ENCODE data around the gene SYT13. TPM values are rescaled to one million over a fixed set of nuclear protein-coding genes. Genes with fewer than 3 reads are reported as not detected.

Gene SYT13
- total RNA-seq, 1 donor from 2014 or later, result 0.50 TPM

DNA sequence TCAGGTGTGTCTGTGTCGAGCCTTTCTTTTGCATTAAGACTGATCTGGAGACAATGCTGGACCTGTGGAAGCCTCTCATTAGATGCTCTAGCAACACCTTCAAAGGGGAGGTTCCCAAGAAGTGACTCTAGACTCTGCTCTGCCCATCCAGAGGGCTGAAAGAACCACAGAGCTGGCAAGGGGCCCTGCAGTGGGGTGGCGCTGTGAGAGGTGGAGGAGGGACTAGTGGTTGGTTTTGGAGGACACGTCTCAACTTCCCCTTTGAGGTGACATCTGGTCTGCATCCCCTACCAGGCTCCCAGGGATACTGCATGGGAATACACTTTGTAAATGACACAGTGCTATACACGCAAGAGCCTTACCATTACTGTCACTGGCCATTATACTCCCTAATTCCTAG is 34.2 kb upstream of the SYT13 start:
- peaks cover 3% of the 10 kb centered on the region for H3K9me3 Mint-ChIP-seq (ENCODE audit: unreplicated experiment)
- H3K27ac Mint-ChIP-seq (ENCODE audit: unreplicated experiment), result no peak overlapping the region
- peaks cover 51% of the 10 kb centered on the region for H3K27me3 Mint-ChIP-seq (ENCODE audit: low read depth, unreplicated experiment)
- no peaks in the 10 kb centered on the region for H4K20me1 ChIP-seq (ENCODE audit: insufficient read depth, low read length)
- no peaks in the 10 kb centered on the region for H3K36me3 ChIP-seq (ENCODE audit: insufficient read depth, low read length)
- no peak for DNase-seq (ENCODE audit: low read depth)
- no peaks in the 10 kb centered on the region for H3K4me1 ChIP-seq (ENCODE audit: insufficient read depth, low read length)
- H2AFZ ChIP-seq (ENCODE audit: low read depth, low read length), result no peak overlapping the region
- no peak overlapping the region for H3K27ac ChIP-seq (ENCODE audit: low read depth, low read length)
- H3K4me2 ChIP-seq (ENCODE audit: low read length), result no peak overlapping the region
- H3K79me2 ChIP-seq (ENCODE audit: insufficient read depth, low read length), result no peaks in the 10 kb centered on the region
- no peaks in the 10 kb centered on the region for H3K9me3 ChIP-seq (ENCODE audit: insufficient read depth, low read depth, low read length)
- no peak overlapping the region for H3K4me3 ChIP-seq (ENCODE audit: insufficient read depth, low read depth, low read length)
- no peaks in the 10 kb centered on the region for H3K4me1 Mint-ChIP-seq (ENCODE audit: low read depth, unreplicated experiment)
- TF ChIP-seq EZH2 (IDR thresholded peaks at IDR 0.05; ENCODE audit: insufficient read depth, low read length), result no peak
- TF ChIP-seq, protein P1, sequence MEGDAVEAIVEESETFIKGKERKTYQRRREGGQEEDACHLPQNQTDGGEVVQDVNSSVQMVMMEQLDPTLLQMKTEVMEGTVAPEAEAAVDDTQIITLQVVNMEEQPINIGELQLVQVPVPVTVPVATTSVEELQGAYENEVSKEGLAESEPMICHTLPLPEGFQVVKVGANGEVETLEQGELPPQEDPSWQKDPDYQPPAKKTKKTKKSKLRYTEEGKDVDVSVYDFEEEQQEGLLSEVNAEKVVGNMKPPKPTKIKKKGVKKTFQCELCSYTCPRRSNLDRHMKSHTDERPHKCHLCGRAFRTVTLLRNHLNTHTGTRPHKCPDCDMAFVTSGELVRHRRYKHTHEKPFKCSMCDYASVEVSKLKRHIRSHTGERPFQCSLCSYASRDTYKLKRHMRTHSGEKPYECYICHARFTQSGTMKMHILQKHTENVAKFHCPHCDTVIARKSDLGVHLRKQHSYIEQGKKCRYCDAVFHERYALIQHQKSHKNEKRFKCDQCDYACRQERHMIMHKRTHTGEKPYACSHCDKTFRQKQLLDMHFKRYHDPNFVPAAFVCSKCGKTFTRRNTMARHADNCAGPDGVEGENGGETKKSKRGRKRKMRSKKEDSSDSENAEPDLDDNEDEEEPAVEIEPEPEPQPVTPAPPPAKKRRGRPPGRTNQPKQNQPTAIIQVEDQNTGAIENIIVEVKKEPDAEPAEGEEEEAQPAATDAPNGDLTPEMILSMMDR (IDR thresholded peaks at IDR 0.05; ENCODE audit: insufficient read depth, low read depth, low read length), result no peak
- no peaks in the 10 kb centered on the region for H3K36me3 Mint-ChIP-seq (ENCODE audit: low read depth, unreplicated experiment)
- no peak for FAIRE-seq
- H3K9ac ChIP-seq (ENCODE audit: low read length), result no peak overlapping the region
- H3K4me3 Mint-ChIP-seq (ENCODE audit: unreplicated experiment), result no peak overlapping the region
- H3K27me3 ChIP-seq (ENCODE audit: insufficient read depth, low read length), result peaks cover 5% of the 10 kb centered on the region

DNA sequence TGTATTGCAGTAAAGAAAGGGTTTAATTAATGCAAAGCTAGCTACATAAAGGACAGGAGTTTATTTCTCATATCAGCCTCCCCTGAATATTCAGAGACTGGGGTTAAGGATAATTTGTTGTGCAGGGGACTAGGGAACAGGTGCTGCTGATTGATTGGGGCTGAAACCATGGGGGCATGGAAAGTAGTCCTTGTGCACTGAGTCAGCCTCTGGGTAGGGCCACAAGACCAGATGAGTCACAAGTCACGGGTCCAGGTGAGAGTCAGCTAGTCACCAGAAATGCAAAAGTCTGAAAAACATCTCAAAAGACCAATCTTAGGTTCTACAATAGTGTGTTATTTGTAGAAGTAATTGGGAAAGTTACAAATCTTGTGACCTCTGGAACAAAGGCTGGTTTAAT is 32.9 kb upstream of the SYT13 start:
- Histone ChIP-seq H3K27me3 (ENCODE audit: insufficient read depth, low read length) (peaks cover 15% of the 10 kb centered on the region), H3K9ac (ENCODE audit: low read length) (no peak overlapping the region), H3K79me2 (ENCODE audit: insufficient read depth, low read length) (no peaks in the 10 kb centered on the region), H3K27ac (ENCODE audit: low read depth, low read length) (no peak overlapping the region), H3K4me2 (ENCODE audit: low read length) (no peak overlapping the region), H3K4me1 (ENCODE audit: insufficient read depth, low read length) (no peaks in the 10 kb centered on the region), H2AFZ (ENCODE audit: low read depth, low read length) (no peak overlapping the region), H3K36me3 (ENCODE audit: insufficient read depth, low read length) (no peaks in the 10 kb centered on the region), H4K20me1 (ENCODE audit: insufficient read depth, low read length) (no peaks in the 10 kb centered on the region), H3K4me3 (ENCODE audit: insufficient read depth, low read depth, low read length) (no peak overlapping the region), H3K9me3 (ENCODE audit: insufficient read depth, low read depth, low read length) (no peaks in the 10 kb centered on the region)
- DNase-seq (ENCODE audit: low read depth) (no peak), FAIRE-seq (no peak)
- H3K36me3 Mint-ChIP-seq (ENCODE audit: low read depth, unreplicated experiment), result no peaks in the 10 kb centered on the region
- H3K27ac Mint-ChIP-seq (ENCODE audit: unreplicated experiment), result no peak overlapping the region
- no peak overlapping the region for H3K4me3 Mint-ChIP-seq (ENCODE audit: unreplicated experiment)
- H3K27me3 Mint-ChIP-seq (ENCODE audit: low read depth, unreplicated experiment), result peaks cover 54% of the 10 kb centered on the region
- no peaks in the 10 kb centered on the region for H3K4me1 Mint-ChIP-seq (ENCODE audit: low read depth, unreplicated experiment)
- TF ChIP-seq, protein P1 (IDR thresholded peaks at IDR 0.05; ENCODE audit: insufficient read depth, low read depth, low read length), result no peak
- no peak for TF ChIP-seq EZH2 (IDR thresholded peaks at IDR 0.05; ENCODE audit: insufficient read depth, low read length)
- H3K9me3 Mint-ChIP-seq (ENCODE audit: unreplicated experiment), result peaks cover 3% of the 10 kb centered on the region

DNA sequence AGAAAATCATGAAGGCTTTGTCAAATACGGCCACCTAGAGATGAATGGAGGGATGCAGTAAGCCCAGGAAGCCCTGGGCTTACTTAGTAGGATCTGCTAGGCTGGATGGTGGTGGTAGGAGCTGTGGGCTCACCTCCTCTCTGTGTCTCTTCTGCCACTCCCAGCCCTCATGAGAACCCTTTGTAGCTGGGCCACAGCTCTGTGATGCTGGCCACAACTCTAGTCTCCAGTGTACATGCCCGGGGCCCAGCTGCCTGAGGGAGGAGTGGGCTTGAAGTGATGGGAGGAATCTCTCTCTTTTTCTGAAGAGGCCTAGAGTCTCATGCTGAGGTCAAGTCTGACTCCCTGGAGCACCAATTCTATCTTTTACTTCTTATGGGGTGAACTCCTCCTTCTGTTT is 32.4 kb upstream of the SYT13 start:
- Histone ChIP-seq H3K4me3 (ENCODE audit: insufficient read depth, low read depth, low read length) (no peak overlapping the region), H3K9ac (ENCODE audit: low read length) (no peak overlapping the region), H3K27me3 (ENCODE audit: insufficient read depth, low read length) (peaks cover 17% of the 10 kb centered on the region), H3K79me2 (ENCODE audit: insufficient read depth, low read length) (no peaks in the 10 kb centered on the region), H3K9me3 (ENCODE audit: insufficient read depth, low read depth, low read length) (no peaks in the 10 kb centered on the region), H3K27ac (ENCODE audit: low read depth, low read length) (no peak overlapping the region), H4K20me1 (ENCODE audit: insufficient read depth, low read length) (no peaks in the 10 kb centered on the region), H2AFZ (ENCODE audit: low read depth, low read length) (no peak overlapping the region), H3K36me3 (ENCODE audit: insufficient read depth, low read length) (no peaks in the 10 kb centered on the region), H3K4me1 (ENCODE audit: insufficient read depth, low read length) (no peaks in the 10 kb centered on the region), H3K4me2 (ENCODE audit: low read length) (no peak overlapping the region)
- H3K27me3 Mint-ChIP-seq (ENCODE audit: low read depth, unreplicated experiment), result peaks cover 52% of the 10 kb centered on the region
- no peak overlapping the region for H3K4me3 Mint-ChIP-seq (ENCODE audit: unreplicated experiment)
- TF ChIP-seq, protein P1 (IDR thresholded peaks at IDR 0.05; ENCODE audit: insufficient read depth, low read depth, low read length), result no peak
- no peak for FAIRE-seq
- H3K36me3 Mint-ChIP-seq (ENCODE audit: low read depth, unreplicated experiment), result no peaks in the 10 kb centered on the region
- no peak for DNase-seq (ENCODE audit: low read depth)
- H3K27ac Mint-ChIP-seq (ENCODE audit: unreplicated experiment), result no peak overlapping the region
- no peaks in the 10 kb centered on the region for H3K4me1 Mint-ChIP-seq (ENCODE audit: low read depth, unreplicated experiment)
- peaks cover 3% of the 10 kb centered on the region for H3K9me3 Mint-ChIP-seq (ENCODE audit: unreplicated experiment)

Data from astrocyte (in vitro differentiated cells and primary cell).